ENCODE measurements around the gene FLT3LG. TPM values are rescaled to one million over a fixed set of nuclear protein-coding genes. Genes with fewer than 3 reads are reported as not detected.
"Not testable (repeated sequence)": the region's sequence is repeated elsewhere in the genome, so short reads cannot be mapped to it uniquely, and the experiment has no call there.

FLT3LG gene
- total RNA-seq, 1 donor from 2014 or later = 3.3 TPM

GRCh38 chr19:49463960-49464740 is 9.9 kb upstream of the FLT3LG start:
- no peak for ATAC-seq

GRCh38 chr19:49465371-49465770 is 8.6 kb upstream of the FLT3LG start:
- no peak for ATAC-seq

DNA sequence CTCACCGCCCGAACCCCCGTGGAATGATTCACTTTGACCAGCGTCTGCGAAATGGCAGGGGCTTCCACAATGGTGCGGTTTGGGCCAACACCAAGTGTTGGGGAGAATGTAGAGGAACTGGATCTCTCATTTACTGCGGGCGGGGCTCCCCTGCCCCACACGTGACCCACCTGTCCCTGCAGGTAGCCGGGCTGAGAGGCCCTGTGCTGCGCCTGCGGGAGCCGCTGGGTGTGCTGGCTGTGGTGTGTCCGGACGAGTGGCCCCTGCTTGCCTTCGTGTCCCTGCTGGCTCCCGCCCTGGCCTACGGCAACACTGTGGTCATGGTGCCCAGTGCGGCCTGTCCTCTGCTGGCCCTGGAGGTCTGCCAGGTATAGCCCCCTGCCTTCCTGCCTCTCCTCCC is 5.8 kb upstream of the FLT3LG start:
- ATAC-seq = peak; percentile 88

DNA sequence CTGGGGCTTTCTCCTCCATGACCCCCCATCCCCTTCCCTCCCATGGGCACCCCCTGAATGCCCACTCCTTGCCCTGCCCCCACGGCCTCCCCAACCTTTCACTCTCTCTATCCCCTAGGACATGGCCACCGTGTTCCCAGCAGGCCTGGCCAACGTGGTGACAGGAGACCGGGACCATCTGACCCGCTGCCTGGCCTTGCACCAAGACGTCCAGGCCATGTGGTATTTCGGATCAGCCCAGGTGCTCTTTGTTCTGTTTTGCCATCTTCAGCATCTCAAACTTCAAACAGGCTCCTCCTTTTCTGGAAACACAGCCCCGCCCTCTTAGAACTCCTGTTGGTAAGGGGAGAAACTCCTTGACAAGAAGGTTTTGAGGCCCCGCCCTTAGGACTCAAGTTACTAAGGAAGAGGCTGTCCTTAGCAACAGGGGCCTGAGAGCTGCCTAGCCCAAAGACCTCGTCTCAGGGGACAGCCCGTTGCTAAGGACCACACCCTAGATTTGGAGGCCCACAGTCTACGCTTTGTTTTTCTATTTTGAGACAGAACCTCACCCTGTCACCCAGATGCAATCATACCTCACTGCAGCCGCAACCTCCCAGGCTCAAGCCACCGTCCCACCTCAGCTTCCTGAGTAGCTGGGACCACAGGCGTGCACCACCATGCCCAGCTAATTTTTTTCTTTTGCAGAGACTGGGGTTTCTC is 5.1 kb upstream of the FLT3LG start:
- ATAC-seq = peak; percentile 78

GRCh38 chr19:49469828-49470614 is 4.0 kb upstream of the FLT3LG start:
- peak; percentile 5 for ATAC-seq

DNA sequence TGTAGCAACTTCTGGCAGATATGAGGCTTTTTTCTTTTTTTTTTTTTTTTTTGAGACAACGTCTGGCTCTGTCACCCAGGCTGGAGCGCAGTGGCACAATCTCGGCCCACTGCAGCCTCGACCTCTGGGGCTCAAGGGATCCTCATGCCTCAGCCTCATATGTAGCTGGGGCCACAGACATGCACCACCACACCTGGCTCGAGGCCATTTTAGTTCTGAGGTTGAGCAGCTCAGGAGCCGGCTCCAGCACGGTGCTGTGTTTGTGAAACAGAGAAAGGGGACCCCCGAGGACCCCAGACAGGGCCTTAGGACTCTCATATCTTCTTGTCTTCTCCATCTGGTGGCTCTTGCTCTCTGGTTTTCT is 3.4 kb upstream of the FLT3LG start:
- ATAC-seq = no peak

DNA sequence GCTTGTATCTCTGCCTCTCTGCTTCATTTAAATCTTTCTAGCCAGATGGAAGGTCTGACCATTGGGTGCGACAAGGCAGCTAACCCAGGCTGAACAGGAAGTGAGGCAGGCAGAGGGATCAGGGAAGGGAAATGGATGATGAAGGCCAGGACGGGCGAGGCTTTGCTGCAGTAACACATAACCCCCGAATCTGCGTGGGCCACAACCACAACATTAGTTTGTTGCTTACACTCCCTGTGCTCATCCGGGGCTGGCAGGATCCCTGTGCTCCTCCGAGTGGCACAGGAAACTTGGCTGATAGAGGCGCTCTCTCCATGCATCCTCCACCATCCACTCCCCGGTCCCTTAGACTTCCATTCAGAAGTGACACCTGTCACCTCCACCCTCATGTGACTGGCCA is 1.1 kb upstream of the FLT3LG start:
- ATAC-seq = no peak

DNA sequence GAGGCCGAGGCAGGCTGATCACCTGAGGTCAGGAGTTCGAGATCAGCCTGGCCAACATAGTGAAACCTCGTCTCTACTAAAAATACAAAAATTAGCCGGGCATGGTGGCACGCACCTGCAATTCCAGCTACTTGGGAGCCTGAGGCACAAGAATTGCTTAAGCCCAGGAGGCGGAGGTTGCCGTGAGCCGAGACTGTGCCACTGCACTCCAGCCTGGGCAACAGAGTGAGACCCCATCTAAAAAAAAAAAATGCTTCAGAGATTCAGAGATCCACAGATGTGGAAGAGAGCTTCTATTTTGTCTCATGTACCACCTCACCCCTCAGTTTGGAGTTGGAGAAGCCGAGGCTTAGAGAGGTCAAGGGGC is 531 bp upstream of the FLT3LG start:
- ATAC-seq = not testable (repeated sequence)

GRCh38 chr19:49474542-49474924 is 518 bp downstream of the FLT3LG start:
- no peak for ATAC-seq

DNA sequence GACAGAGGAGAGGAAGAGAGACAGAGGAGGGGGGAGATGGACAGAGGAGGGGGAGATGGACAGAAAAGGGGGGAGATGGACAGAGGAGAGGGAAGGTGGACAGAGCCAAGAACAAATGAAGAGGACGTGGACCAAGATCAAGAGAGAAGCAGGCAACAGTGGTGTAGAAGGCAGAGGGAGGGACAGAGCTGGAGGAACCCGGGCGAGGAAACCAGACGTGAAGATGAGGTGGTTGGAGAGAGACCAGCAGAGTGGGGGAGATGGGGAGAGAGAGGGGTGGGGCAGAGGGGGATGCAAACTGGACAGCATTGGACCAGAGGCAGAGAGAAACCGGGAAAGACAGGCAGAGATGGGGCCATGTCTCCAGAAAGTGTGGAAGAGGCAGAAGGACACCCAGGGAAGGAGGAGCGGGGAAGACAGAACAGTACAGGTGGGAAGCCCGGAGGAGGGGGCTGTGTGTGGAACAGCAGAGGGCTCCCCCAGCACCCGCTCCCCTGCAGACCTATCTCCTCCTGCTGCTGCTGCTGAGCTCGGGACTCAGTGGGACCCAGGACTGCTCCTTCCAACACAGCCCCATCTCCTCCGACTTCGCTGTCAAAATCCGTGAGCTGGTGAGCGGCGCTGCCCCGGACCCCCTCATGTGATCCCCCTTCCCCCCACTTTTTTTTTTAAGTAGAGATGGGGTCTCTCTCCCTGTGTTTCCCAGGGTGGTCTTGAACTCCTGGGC is 1.3 kb downstream of the FLT3LG start:
- ATAC-seq = no peak

- peak; percentile 23 for ATAC-seq
Measured at GRCh38 chr19:49475995-49476880, 2.2 kb downstream of the FLT3LG start.

DNA sequence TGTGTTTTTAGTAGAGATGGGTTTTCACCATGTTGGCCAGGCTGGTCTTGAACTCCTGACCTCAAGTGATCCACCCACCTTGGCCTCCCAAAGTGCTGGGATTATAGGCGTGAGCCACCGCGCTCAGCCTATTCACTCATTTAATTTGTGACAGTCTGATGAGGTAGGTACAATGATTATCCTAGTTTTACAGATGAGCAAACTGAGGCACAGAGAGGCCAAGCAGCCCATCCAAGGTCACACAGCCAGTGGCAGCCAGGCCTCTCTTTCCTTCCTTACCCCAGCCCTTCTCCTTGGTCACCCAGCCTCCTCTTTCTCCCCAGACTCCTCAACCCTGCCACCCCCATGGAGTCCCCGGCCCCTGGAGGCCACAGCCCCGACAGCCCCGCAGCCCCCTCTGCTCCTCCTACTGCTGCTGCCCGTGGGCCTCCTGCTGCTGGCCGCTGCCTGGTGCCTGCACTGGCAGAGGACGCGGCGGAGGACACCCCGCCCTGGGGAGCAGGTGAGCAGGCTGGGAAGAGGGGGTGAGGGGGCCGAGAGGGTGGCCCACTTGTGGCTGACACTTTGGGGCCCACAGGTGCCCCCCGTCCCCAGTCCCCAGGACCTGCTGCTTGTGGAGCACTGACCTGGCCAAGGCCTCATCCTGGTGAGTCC is 6.1 kb downstream of the FLT3LG start:
- peak; percentile 4 for ATAC-seq

DNA sequence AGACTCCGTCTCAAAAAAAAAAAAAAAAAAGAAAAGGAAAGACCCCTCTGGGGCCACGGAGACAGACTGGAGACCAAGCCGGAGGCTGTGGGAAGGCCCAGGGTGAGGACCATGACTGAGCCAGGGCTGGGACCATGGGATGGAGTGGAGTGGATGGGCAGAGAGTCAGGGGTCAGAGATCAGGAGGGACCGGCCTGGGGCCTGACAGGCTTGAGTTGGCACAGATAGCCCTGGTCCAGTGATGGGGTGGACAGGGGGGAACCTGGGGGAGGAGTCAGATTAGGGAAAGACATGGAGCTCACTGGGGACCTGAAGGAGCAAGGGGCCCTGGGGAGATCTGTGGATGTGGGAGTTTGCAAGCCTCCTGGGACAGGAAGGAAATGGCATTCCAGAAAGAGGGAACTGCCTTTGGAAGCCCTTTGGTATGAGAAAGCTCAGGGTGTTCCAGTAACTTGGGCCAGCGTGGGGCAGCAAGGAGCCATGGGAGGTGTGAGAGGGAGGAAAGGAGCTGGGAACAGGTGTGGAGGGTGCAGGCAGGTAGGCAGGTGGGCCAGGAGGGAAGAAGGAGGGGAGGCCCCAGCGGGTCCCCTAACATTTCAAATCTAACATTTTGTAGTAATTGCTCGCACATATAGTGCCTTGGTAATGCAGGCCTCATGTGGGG is 7.1 kb downstream of the FLT3LG start:
- peak; percentile 19 for ATAC-seq

DNA sequence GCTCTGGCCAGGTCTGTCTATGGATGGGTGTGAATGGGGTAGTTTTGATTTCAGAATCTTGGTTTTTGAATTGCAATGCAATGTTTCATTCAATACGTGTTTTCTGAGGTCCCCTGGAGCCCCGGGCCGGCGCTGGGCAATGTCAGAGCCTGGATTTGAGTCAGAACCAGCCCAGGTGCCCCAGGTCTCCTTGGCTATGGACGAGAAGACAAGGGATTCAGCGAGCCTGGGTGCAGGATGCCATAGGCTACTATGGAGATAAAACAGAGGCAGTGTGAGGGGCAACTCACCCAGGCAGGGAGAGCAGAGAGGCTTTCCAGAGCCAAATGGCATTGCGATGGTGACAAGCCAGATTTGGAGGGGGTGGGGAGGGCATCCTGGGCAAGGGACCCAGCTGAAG is 12.2 kb downstream of the FLT3LG start:
- ATAC-seq = no peak

- no peak for ATAC-seq
Measured at GRCh38 chr19:49486710-49487276, 12.8 kb downstream of the FLT3LG start.

DNA sequence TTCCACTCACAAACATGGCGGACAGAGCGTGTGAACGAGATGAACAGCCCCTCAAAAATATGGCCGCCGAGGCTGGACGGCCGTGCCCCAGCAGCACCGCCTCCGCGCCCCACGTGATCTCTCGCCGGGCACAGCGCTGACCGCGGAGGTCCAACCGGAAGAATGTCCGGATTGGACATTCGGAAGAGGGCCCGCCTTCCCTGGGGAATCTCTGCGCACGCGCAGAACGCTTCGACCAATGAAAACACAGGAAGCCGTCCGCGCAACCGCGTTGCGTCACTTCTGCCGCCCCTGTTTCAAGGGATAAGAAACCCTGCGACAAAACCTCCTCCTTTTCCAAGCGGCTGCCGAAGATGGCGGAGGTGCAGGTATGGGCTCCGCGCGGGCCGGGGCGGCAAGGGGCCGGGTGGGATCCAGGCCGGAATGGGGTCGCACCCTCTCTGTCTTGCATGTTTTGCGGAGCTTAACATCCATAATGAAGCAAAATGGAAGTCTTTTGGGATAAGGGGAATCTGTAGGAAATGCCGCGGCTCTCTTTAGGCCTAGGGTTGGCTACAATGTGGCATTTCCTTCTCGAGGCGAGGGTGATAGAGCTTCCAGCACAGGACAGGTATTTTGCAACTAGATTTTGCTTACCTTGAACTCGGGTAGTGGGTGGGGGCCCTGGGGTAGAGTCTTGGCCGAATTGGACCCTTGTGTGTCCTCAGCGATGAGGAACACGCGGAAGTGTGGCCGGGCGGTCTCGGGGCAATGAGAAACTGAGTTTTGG is 13.4 kb downstream of the FLT3LG start, which contains the start of gene RPL13A:
Gene RPL13A, plus strand, starts transcription at position 332 of the 769 bp plus-strand sequence. Its CDS starts 22 bp downstream, at position 354.
- ATAC-seq = peak; percentile 94

- no peak for ATAC-seq
Measured at GRCh38 chr19:49488046-49488862, 14.2 kb downstream of the FLT3LG start.

GRCh38 chr19:49488863-49489537 is 15.0 kb downstream of the FLT3LG start:
- ATAC-seq = no peak
